DND-41 (cell line): Measurements from ENCODE around the gene FRMPD4.

Experiments
- ATAC-seq: fragments of 200-7000 bp; cut with Tn5 transposase; 3 replicates; pipeline ENCODE4 v1.9.1; 2021; ENCODE audit warnings: low read depth; ENCODE audit not compliant: insufficient read depth
- DNase-seq: peaks from one replicate; pipeline ENCODE4 v3.0.0-alpha.2; 2020
- H2AFZ ChIP-seq: 2 replicates; pipeline ENCODE4 v1.6.0; 2012; ENCODE audit warnings: low read depth, low read length
- H3K27ac ChIP-seq: 2 replicates; pipeline ENCODE4 v1.5.1; 2012; ENCODE audit warnings: low read length, inconsistent platforms
- H3K27me3 ChIP-seq: fragments of 200-600 bp; sonication (generic); 2 replicates; pipeline ENCODE4 v1.6.0; 2012; ENCODE audit warnings: low read length, mild to moderate bottlenecking, inconsistent platforms; ENCODE audit not compliant: insufficient read depth, poor library complexity
- H3K36me3 ChIP-seq: 2 replicates; pipeline ENCODE4 v1.5.1; 2012; ENCODE audit warnings: low read length, inconsistent platforms; ENCODE audit not compliant: insufficient read depth
- H3K4me1 ChIP-seq: 2 replicates; pipeline ENCODE4 v1.5.1; 2012; ENCODE audit warnings: mild to moderate bottlenecking, low read length; ENCODE audit not compliant: insufficient read depth
- H3K4me2 ChIP-seq: 2 replicates; pipeline ENCODE4 v1.6.0; 2012; ENCODE audit warnings: mild to moderate bottlenecking, moderate library complexity, low read length, inconsistent platforms; ENCODE audit not compliant: insufficient read depth
- H3K4me3 ChIP-seq, 2 experiments: fragments of 200-600 bp in 1 of 2; shearing (Covaris generic) in 1 of 2; 2 replicates each; pipeline ENCODE4 v1.5.1; 2012 to 2016; ENCODE audit warnings: inconsistent platforms in 2 of 2, low read length in 2 of 2, mild to moderate bottlenecking in 2 of 2, low read depth in 1 of 2, moderate library complexity in 1 of 2
- H3K79me2 ChIP-seq: 2 replicates; pipeline ENCODE4 v1.6.0; 2012; ENCODE audit warnings: low read length, inconsistent platforms; ENCODE audit not compliant: insufficient read depth
- H3K9ac ChIP-seq: 2 replicates; pipeline ENCODE4 v1.6.0; 2012; ENCODE audit warnings: low read depth, mild to moderate bottlenecking, inconsistent platforms, low read length, moderate library complexity
- H3K9me3 ChIP-seq: 2 replicates; pipeline ENCODE4 v1.5.1; 2012; ENCODE audit warnings: low read length, moderate library complexity, mild to moderate bottlenecking, inconsistent platforms; ENCODE audit not compliant: insufficient read depth, severe bottlenecking
- H4K20me1 ChIP-seq: 2 replicates; pipeline ENCODE4 v1.6.0; 2012; ENCODE audit warnings: low read length; ENCODE audit not compliant: insufficient read depth
- EZH2 ChIP-seq: IDR thresholded peaks from 3 replicates; pipeline ENCODE4 v1.6.1; 2012; ENCODE audit warnings: borderline replicate concordance, low read depth, mild to moderate bottlenecking, moderate library complexity, low read length, inconsistent platforms; ENCODE audit not compliant: severe bottlenecking
- TF ChIP-seq, protein P1 (sequence below): IDR thresholded peaks from 2 replicates; pipeline ENCODE4 v1.5.1; 2012; ENCODE audit warnings: borderline replicate concordance, low read length, moderate library complexity, mild to moderate bottlenecking; ENCODE audit not compliant: poor library complexity, severe bottlenecking; ENCODE audit errors: extremely low read depth

The FRMPD4 gene

GRCh38 chrX:12721042-12721441 lies 582.8 kb downstream of the FRMPD4 start:
- H3K4me3 ChIP-seq = no peak overlapping the region
- H3K27ac ChIP-seq = no peak overlapping the region
- TF ChIP-seq, protein P1, sequence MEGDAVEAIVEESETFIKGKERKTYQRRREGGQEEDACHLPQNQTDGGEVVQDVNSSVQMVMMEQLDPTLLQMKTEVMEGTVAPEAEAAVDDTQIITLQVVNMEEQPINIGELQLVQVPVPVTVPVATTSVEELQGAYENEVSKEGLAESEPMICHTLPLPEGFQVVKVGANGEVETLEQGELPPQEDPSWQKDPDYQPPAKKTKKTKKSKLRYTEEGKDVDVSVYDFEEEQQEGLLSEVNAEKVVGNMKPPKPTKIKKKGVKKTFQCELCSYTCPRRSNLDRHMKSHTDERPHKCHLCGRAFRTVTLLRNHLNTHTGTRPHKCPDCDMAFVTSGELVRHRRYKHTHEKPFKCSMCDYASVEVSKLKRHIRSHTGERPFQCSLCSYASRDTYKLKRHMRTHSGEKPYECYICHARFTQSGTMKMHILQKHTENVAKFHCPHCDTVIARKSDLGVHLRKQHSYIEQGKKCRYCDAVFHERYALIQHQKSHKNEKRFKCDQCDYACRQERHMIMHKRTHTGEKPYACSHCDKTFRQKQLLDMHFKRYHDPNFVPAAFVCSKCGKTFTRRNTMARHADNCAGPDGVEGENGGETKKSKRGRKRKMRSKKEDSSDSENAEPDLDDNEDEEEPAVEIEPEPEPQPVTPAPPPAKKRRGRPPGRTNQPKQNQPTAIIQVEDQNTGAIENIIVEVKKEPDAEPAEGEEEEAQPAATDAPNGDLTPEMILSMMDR = no peak
- no peak for TF ChIP-seq EZH2
- no peaks in the 10 kb centered on the region for H4K20me1 ChIP-seq
- H3K79me2 ChIP-seq = no peaks in the 10 kb centered on the region
- ATAC-seq (no peak), DNase-seq (peak; percentile 4)
- H3K9ac ChIP-seq = no peak overlapping the region
- H2AFZ ChIP-seq = no peak overlapping the region
- no peak overlapping the region for H3K4me2 ChIP-seq
- no peaks in the 10 kb centered on the region for H3K36me3 ChIP-seq
- no peaks in the 10 kb centered on the region for H3K4me1 ChIP-seq
- H3K9me3 ChIP-seq = no peaks in the 10 kb centered on the region
- H3K27me3 ChIP-seq = no peaks in the 10 kb centered on the region

GRCh38 chrX:12722314-12722713 lies 584.0 kb downstream of the FRMPD4 start:
- no peak overlapping the region for H3K27ac ChIP-seq
- no peaks in the 10 kb centered on the region for H3K27me3 ChIP-seq
- no peak overlapping the region for H3K4me3 ChIP-seq
- H3K4me2 ChIP-seq = no peak overlapping the region
- TF ChIP-seq, protein P1 = no peak
- no peak for TF ChIP-seq EZH2
- no peak overlapping the region for H2AFZ ChIP-seq
- no peaks in the 10 kb centered on the region for H3K4me1 ChIP-seq
- H4K20me1 ChIP-seq = no peaks in the 10 kb centered on the region
- no peaks in the 10 kb centered on the region for H3K79me2 ChIP-seq
- DNase-seq (no peak), ATAC-seq (no peak)
- H3K9ac ChIP-seq = no peak overlapping the region
- no peaks in the 10 kb centered on the region for H3K9me3 ChIP-seq
- no peaks in the 10 kb centered on the region for H3K36me3 ChIP-seq

GRCh38 chrX:12741416-12741815 lies 603.1 kb downstream of the FRMPD4 start:
- Histone ChIP-seq H3K4me3 (no peak overlapping the region), H3K9ac (no peak overlapping the region), H3K4me1 (no peaks in the 10 kb centered on the region), H3K4me2 (no peak overlapping the region), H3K27ac (no peak overlapping the region), H4K20me1 (no peaks in the 10 kb centered on the region), H3K27me3 (no peaks in the 10 kb centered on the region), H3K9me3 (no peaks in the 10 kb centered on the region), H3K79me2 (no peaks in the 10 kb centered on the region), H2AFZ (no peak overlapping the region), H3K36me3 (no peaks in the 10 kb centered on the region)
- TF ChIP-seq, protein P1 = no peak
- no peak for TF ChIP-seq EZH2
- DNase-seq = no peak
- no peak for ATAC-seq

GRCh38 chrX:12747433-12747832 lies 609.2 kb downstream of the FRMPD4 start:
- H3K27ac ChIP-seq = no peak overlapping the region
- H3K4me2 ChIP-seq = no peak overlapping the region
- no peak overlapping the region for H3K4me3 ChIP-seq
- H2AFZ ChIP-seq = no peak overlapping the region
- ATAC-seq (no peak), DNase-seq (no peak)
- H3K36me3 ChIP-seq = no peaks in the 10 kb centered on the region
- H3K4me1 ChIP-seq = no peaks in the 10 kb centered on the region
- no peak for TF ChIP-seq EZH2
- TF ChIP-seq, protein P1 = no peak
- H3K27me3 ChIP-seq = no peaks in the 10 kb centered on the region
- no peaks in the 10 kb centered on the region for H4K20me1 ChIP-seq
- H3K9ac ChIP-seq = no peak overlapping the region
- H3K79me2 ChIP-seq = no peaks in the 10 kb centered on the region
- no peaks in the 10 kb centered on the region for H3K9me3 ChIP-seq
